Neural cell (in vitro differentiated cells): ENCODE measurements around the gene SRP54. TPM values are rescaled to one million over a fixed set of nuclear protein-coding genes. Genes with fewer than 3 reads are reported as not detected.

Source experiments
- H2AFZ ChIP-seq: fragments of 200-600, 300-800 bp; sonication (generic), shearing (Covaris generic); 2 replicates; pipeline ENCODE4 v1.6.0; 2014; ENCODE audit warnings: low read depth, mild to moderate bottlenecking, antibody characterized with exemption, low read length, moderate library complexity
- H3F3A ChIP-seq: fragments of 200-600 bp; shearing (Covaris generic); 2 replicates; pipeline ENCODE4 v1.6.1; 2016; ENCODE audit warnings: mild to moderate bottlenecking, moderate library complexity, mixed read lengths, antibody characterized with exemption, low read length; ENCODE audit not compliant: insufficient read depth, poor library complexity, severe bottlenecking
- H3K27ac ChIP-seq: fragments of 200-600, 300-800 bp; sonication (generic), shearing (Covaris generic); 2 replicates; pipeline ENCODE4 v1.5.1; 2014; ENCODE audit warnings: mild to moderate bottlenecking, low read length, moderate library complexity
- H3K27me3 ChIP-seq: fragments of 300-800, 200-600 bp; sonication (generic), shearing (Covaris generic); 2 replicates; pipeline ENCODE4 v1.6.0; 2014; ENCODE audit warnings: mild to moderate bottlenecking, low read depth, low read length, moderate library complexity; ENCODE audit not compliant: insufficient read depth
- H3K36me3 ChIP-seq: fragments of 300-800, 200-600 bp; sonication (generic), shearing (Covaris generic); 2 replicates; pipeline ENCODE4 v1.5.1; 2014; ENCODE audit warnings: mild to moderate bottlenecking, antibody characterized with exemption, low read length, moderate library complexity; ENCODE audit not compliant: insufficient read depth
- H3K4me2 ChIP-seq: fragments of 300-800, 200-600 bp; sonication (generic), shearing (Covaris generic); 2 replicates; pipeline ENCODE4 v1.6.0; 2014; ENCODE audit warnings: mild to moderate bottlenecking, low read length
- H3K4me3 ChIP-seq: fragments of 300-800, 200-600 bp; sonication (generic), shearing (Covaris generic); 2 replicates; pipeline ENCODE4 v1.5.1; 2014; ENCODE audit warnings: mild to moderate bottlenecking, low read length, moderate library complexity
- H3K79me2 ChIP-seq: fragments of 200-600 bp; shearing (Covaris generic); replicated peaks from 2 replicates; pipeline ENCODE4 v1.6.0; 2014; ENCODE audit warnings: mild to moderate bottlenecking, low read length, moderate library complexity; ENCODE audit not compliant: insufficient read depth
- H3K9ac ChIP-seq: fragments of 300-800, 200-600 bp; sonication (generic), shearing (Covaris generic); 2 replicates; pipeline ENCODE4 v1.6.1; 2016; ENCODE audit warnings: mild to moderate bottlenecking, low read length, mixed read lengths
- H3K9me2 ChIP-seq: fragments of 200-600 bp; shearing (Covaris generic); 2 replicates; pipeline ENCODE4 v1.6.1; 2016; ENCODE audit warnings: mild to moderate bottlenecking, low read length, mixed read lengths; ENCODE audit not compliant: insufficient read depth
- H3K9me3 ChIP-seq: fragments of 200-600, 300-800 bp; sonication (generic), shearing (Covaris generic); 2 replicates; pipeline ENCODE4 v1.6.1; 2016; ENCODE audit warnings: mild to moderate bottlenecking, mixed run types, low read length, moderate library complexity, mixed read lengths
- H4K20me1 ChIP-seq: fragments of 200-600 bp; shearing (Covaris generic); 2 replicates; pipeline ENCODE4 v1.6.1; 2016; ENCODE audit warnings: mild to moderate bottlenecking, mixed run types; ENCODE audit not compliant: insufficient read depth
- CTCF ChIP-seq: fragments of 450-650 bp; IDR thresholded peaks from 2 replicates; pipeline ENCODE4 v1.5.1; 2014; ENCODE audit warnings: antibody characterized with exemption, mild to moderate bottlenecking, moderate library complexity; ENCODE audit not compliant: poor library complexity, severe bottlenecking
- EP300 ChIP-seq: fragments of 450-650 bp; conservative IDR thresholded peaks from 2 replicates; pipeline ENCODE4 v1.6.1; 2014; ENCODE audit warnings: antibody characterized with exemption, mild to moderate bottlenecking, moderate library complexity; ENCODE audit not compliant: poor library complexity, severe bottlenecking
- EZH2 ChIP-seq: fragments of 200-600, 300-800 bp; shearing (Covaris generic), sonication (generic); IDR thresholded peaks from 2 replicates; pipeline ENCODE4 v1.6.1; 2014; ENCODE audit warnings: antibody characterized with exemption, low read length, borderline replicate concordance, mild to moderate bottlenecking; ENCODE audit not compliant: insufficient read depth, poor library complexity, severe bottlenecking
- MXI1 ChIP-seq: fragments of 450-650 bp; conservative IDR thresholded peaks from 2 replicates; pipeline ENCODE4 v1.6.1; 2014; ENCODE audit warnings: antibody characterized with exemption, mild to moderate bottlenecking; ENCODE audit not compliant: poor library complexity, severe bottlenecking
- POLR2AphosphoS5 ChIP-seq: IDR thresholded peaks from 2 replicates; pipeline ENCODE4 v1.6.1; 2012
- RAD21 ChIP-seq: fragments of 450-650 bp; conservative IDR thresholded peaks from 2 replicates; pipeline ENCODE4 v1.6.1; 2014; ENCODE audit warnings: antibody characterized with exemption, mild to moderate bottlenecking, moderate library complexity
- REST ChIP-seq: IDR thresholded peaks from 2 replicates; pipeline ENCODE4 v1.6.1; 2012; ENCODE audit warnings: borderline replicate concordance
- SMC3 ChIP-seq: fragments of 450-650 bp; conservative IDR thresholded peaks from 2 replicates; pipeline ENCODE4 v1.6.1; 2014; ENCODE audit warnings: antibody characterized with exemption, mild to moderate bottlenecking, moderate library complexity; ENCODE audit not compliant: poor library complexity
- TAF1 ChIP-seq: IDR thresholded peaks from 2 replicates; pipeline ENCODE4 v1.6.1; 2012; ENCODE audit warnings: low read depth
- polyA plus RNA-seq: library from polyadenylated mRNA; depleted of rRNA; stranded (reverse); fragments of >200 nt; gene quantifications from 2 replicates; pipeline ENCODE4 v1.2.3, GENCODE V29; 2014

Gene SRP54
- polyA plus RNA-seq, 1 donor from 2014 or later = 110 TPM

- Histone ChIP-seq H3K9ac (no peak overlapping the region), H3K9me2 (no peaks in the 10 kb centered on the region), H4K20me1 (no peaks in the 10 kb centered on the region), H3K36me3 (no peaks in the 10 kb centered on the region), H3K27me3 (no peaks in the 10 kb centered on the region), H3K79me2 (no peaks in the 10 kb centered on the region), H3K4me2 (no peak overlapping the region), H3K27ac (no peak overlapping the region), H3F3A (no peaks in the 10 kb centered on the region), H3K9me3 (no peaks in the 10 kb centered on the region), H3K4me3 (no peak overlapping the region), H2AFZ (no peak overlapping the region)
- no peak for TF ChIP-seq RAD21
- TF ChIP-seq POLR2AphosphoS5 = no peak
Measured at GRCh38 chr14:34937876-34938275, 44.9 kb upstream of the SRP54 start.

- no peaks in the 10 kb centered on the region for H3K9me2 ChIP-seq
- H3K4me3 ChIP-seq = no peak overlapping the region
- TF ChIP-seq MXI1 (no peak), EP300 (no peak), EZH2 (no peak), REST (no peak), RAD21 (no peak), CTCF (no peak), POLR2AphosphoS5 (no peak), TAF1 (no peak), SMC3 (no peak)
- H3K9ac ChIP-seq = no peak overlapping the region
- no peak overlapping the region for H3K4me2 ChIP-seq
- H3K79me2 ChIP-seq = no peaks in the 10 kb centered on the region
- H3K27ac ChIP-seq = no peak overlapping the region
- H3K36me3 ChIP-seq = no peaks in the 10 kb centered on the region
- no peaks in the 10 kb centered on the region for H4K20me1 ChIP-seq
- no peaks in the 10 kb centered on the region for H3K9me3 ChIP-seq
- no peaks in the 10 kb centered on the region for H3F3A ChIP-seq
- no peaks in the 10 kb centered on the region for H3K27me3 ChIP-seq
- H2AFZ ChIP-seq = no peak overlapping the region
Measured at GRCh38 chr14:34943506-34943905, 39.3 kb upstream of the SRP54 start.

GRCh38 chr14:34944744-34945143 lies 38.0 kb upstream of the SRP54 start:
- Histone ChIP-seq H3K36me3 (no peaks in the 10 kb centered on the region), H3K4me3 (no peak overlapping the region), H3K9ac (no peak overlapping the region), H3K9me2 (no peaks in the 10 kb centered on the region), H3K9me3 (no peaks in the 10 kb centered on the region), H3K27ac (no peak overlapping the region), H3K27me3 (no peaks in the 10 kb centered on the region), H4K20me1 (no peaks in the 10 kb centered on the region), H3F3A (no peaks in the 10 kb centered on the region), H3K4me2 (no peak overlapping the region), H3K79me2 (no peaks in the 10 kb centered on the region), H2AFZ (no peak overlapping the region)
- no peak for TF ChIP-seq CTCF
- no peak for TF ChIP-seq MXI1
- no peak for TF ChIP-seq POLR2AphosphoS5
